Smooth muscle cell (in vitro differentiated cells): ENCODE data around the gene LRRN3. TPM values are rescaled to one million over a fixed set of nuclear protein-coding genes. Genes with fewer than 3 reads are reported as not detected.

Source experiments
- DNase-seq: peaks from one replicate; lab custom pipeline; 2025; ENCODE audit not compliant: unreplicated experiment; lab: John Stamatoyannopoulos, UW
- H2AFZ ChIP-seq: fragments of 200-600 bp; sonication (generic); 2 replicates; pipeline ENCODE4 v1.6.0; 2016; ENCODE audit warnings: antibody characterized with exemption, low read depth, mild to moderate bottlenecking
- H3F3A ChIP-seq: fragments of 200-600 bp; sonication (generic); 2 replicates; pipeline ENCODE4 v1.6.0; 2017; ENCODE audit warnings: antibody characterized with exemption, low read depth
- H3K27ac ChIP-seq: fragments of 200-600 bp; sonication (generic); 2 replicates; pipeline ENCODE4 v1.5.1; 2016; ENCODE audit warnings: low read depth, mild to moderate bottlenecking
- H3K27me3 ChIP-seq: fragments of 200-600 bp; sonication (generic); 2 replicates; pipeline ENCODE4 v1.6.1; 2016; ENCODE audit warnings: low read depth, mild to moderate bottlenecking
- H3K36me3 ChIP-seq: fragments of 200-600 bp; sonication (generic); 2 replicates; pipeline ENCODE4 v1.5.1; 2016; ENCODE audit warnings: low read depth
- H3K4me1 ChIP-seq: fragments of 200-600 bp; sonication (generic); 2 replicates; pipeline ENCODE4 v1.5.1; 2016; ENCODE audit warnings: low read depth
- H3K4me2 ChIP-seq: fragments of 200-600 bp; sonication (generic); 2 replicates; pipeline ENCODE4 v1.6.0; 2016; ENCODE audit warnings: mild to moderate bottlenecking
- H3K4me3 ChIP-seq: fragments of 200-600 bp; sonication (generic); 2 replicates; pipeline ENCODE4 v1.5.1; 2016; ENCODE audit warnings: mild to moderate bottlenecking
- H3K79me2 ChIP-seq: fragments of 200-600 bp; sonication (generic); 2 replicates; pipeline ENCODE4 v1.6.0; 2016; ENCODE audit warnings: low read depth, mild to moderate bottlenecking
- H3K9ac ChIP-seq: fragments of 200-600 bp; sonication (generic); 2 replicates; pipeline ENCODE4 v1.6.0; 2016; ENCODE audit warnings: low read depth
- H3K9me3 ChIP-seq: fragments of 200-600 bp; sonication (generic); replicated peaks from 2 replicates; pipeline ENCODE4 v1.5.1; 2016; ENCODE audit warnings: low read depth
- H4K20me1 ChIP-seq: fragments of 200-600 bp; sonication (generic); 2 replicates; pipeline ENCODE4 v1.6.0; 2016; ENCODE audit warnings: low read depth
- CTCF ChIP-seq: fragments of 200-600 bp; sonication (generic); IDR thresholded peaks from 2 replicates; pipeline ENCODE4 v1.5.1; 2017; ENCODE audit warnings: borderline replicate concordance, mild to moderate bottlenecking, antibody characterized with exemption; ENCODE audit not compliant: insufficient read depth, poor library complexity, severe bottlenecking
- WGBS: methylation state at CpG from one replicate; pipeline ENCODE4 v1.1.7; 2016; ENCODE audit warnings: low lambda C conversion rate; 5-methylcytosine and 5-hydroxymethylcytosine counted together
- polyA plus RNA-seq: library from polyadenylated mRNA; unstranded; fragments of >200 nt; fragmentation: Nextera tagmentation; extraction: Ambion mirVana; gene quantifications from 2 replicates; pipeline ENCODE4 v1.2.1, GENCODE V29; 2016
- total RNA-seq: library from RNA; depleted of rRNA; stranded (reverse); fragments of >200 nt; gene quantifications from 2 replicates; pipeline ENCODE4 v1.2.3, GENCODE V29; 2014

LRRN3 gene
- total and polyA plus RNA-seq, 2 experiments from 2014 or later, result 4.5 to 5.8 TPM

GRCh38 chr7:111103136-111103535 is 12.2 kb downstream of the LRRN3 start:
- Histone ChIP-seq H3K4me3 (no peak overlapping the region), H3K27me3 (no peaks in the 10 kb centered on the region), H3F3A (no peaks in the 10 kb centered on the region), H3K36me3 (no peaks in the 10 kb centered on the region), H4K20me1 (no peaks in the 10 kb centered on the region), H2AFZ (no peak overlapping the region), H3K4me2 (no peak overlapping the region), H3K9ac (no peak overlapping the region), H3K27ac (no peak overlapping the region), H3K79me2 (no peaks in the 10 kb centered on the region), H3K9me3 (no peaks in the 10 kb centered on the region), H3K4me1 (peaks cover 8% of the 10 kb centered on the region)
- no peak for TF ChIP-seq CTCF
- 97% methylated on average over 4 of the region's 4 CpGs for WGBS
- DNase-seq, result no peak

GRCh38 chr7:111103678-111104274 is 12.8 kb downstream of the LRRN3 start:
- Histone ChIP-seq H4K20me1 (no peaks in the 10 kb centered on the region), H3K9ac (no peak overlapping the region), H3K79me2 (no peaks in the 10 kb centered on the region), H3K27ac (no peak overlapping the region), H3K27me3 (no peaks in the 10 kb centered on the region), H3F3A (no peaks in the 10 kb centered on the region), H3K4me1 (peaks cover 2% of the 10 kb centered on the region), H2AFZ (no peak overlapping the region), H3K4me3 (no peak overlapping the region), H3K36me3 (no peaks in the 10 kb centered on the region), H3K4me2 (no peak overlapping the region), H3K9me3 (no peaks in the 10 kb centered on the region)
- no peak for TF ChIP-seq CTCF
- 95% methylated on average over 4 of the region's 4 CpGs for WGBS
- DNase-seq, result no peak

- WGBS, result 97% methylated on average over 3 of the region's 3 CpGs
- Histone ChIP-seq H3K4me2 (no peak overlapping the region), H4K20me1 (no peaks in the 10 kb centered on the region), H3K27ac (no peak overlapping the region), H3F3A (no peaks in the 10 kb centered on the region), H3K4me3 (no peak overlapping the region), H3K79me2 (no peaks in the 10 kb centered on the region), H3K27me3 (no peaks in the 10 kb centered on the region), H3K36me3 (no peaks in the 10 kb centered on the region), H3K9me3 (no peaks in the 10 kb centered on the region), H3K4me1 (no peaks in the 10 kb centered on the region), H3K9ac (no peak overlapping the region), H2AFZ (no peak overlapping the region)
- DNase-seq, result no peak
- TF ChIP-seq CTCF, result no peak
Measured at GRCh38 chr7:111104710-111105109, 13.8 kb downstream of the LRRN3 start.

GRCh38 chr7:111105269-111105668 is 14.3 kb downstream of the LRRN3 start:
- DNase-seq, result no peak
- no peak overlapping the region for H3K27ac ChIP-seq
- no peak overlapping the region for H3K4me2 ChIP-seq
- H4K20me1 ChIP-seq, result no peaks in the 10 kb centered on the region
- no peaks in the 10 kb centered on the region for H3K27me3 ChIP-seq
- H3F3A ChIP-seq, result no peaks in the 10 kb centered on the region
- no peaks in the 10 kb centered on the region for H3K4me1 ChIP-seq
- H2AFZ ChIP-seq, result no peak overlapping the region
- no peak overlapping the region for H3K9ac ChIP-seq
- no peak for TF ChIP-seq CTCF
- WGBS, result 89% methylated on average over 3 of the region's 3 CpGs
- H3K9me3 ChIP-seq, result no peaks in the 10 kb centered on the region
- H3K4me3 ChIP-seq, result no peak overlapping the region
- H3K36me3 ChIP-seq, result no peaks in the 10 kb centered on the region
- no peaks in the 10 kb centered on the region for H3K79me2 ChIP-seq
